Testis (tissue), 3 donors: ENCODE measurements around the gene MMRN2. TPM values are rescaled to one million over a fixed set of nuclear protein-coding genes. Genes with fewer than 3 reads are reported as not detected.
"Not testable (repeated sequence)": the region's sequence is repeated elsewhere in the genome, so short reads cannot be mapped to it uniquely, and the experiment has no call there.

Source experiments
- DNase-seq: peaks from one replicate; pipeline ENCODE4 v3.0.0-alpha.2; 2019
- H3K27ac ChIP-seq, 2 donors: fragments of 200-600 bp; sonication (generic); one replicate each; pipeline ENCODE4 v1.5.1; 2019
- H3K27me3 ChIP-seq: fragments of 200-600 bp; sonication (generic); one replicate; pipeline ENCODE4 v1.5.1; 2019
- H3K36me3 ChIP-seq: fragments of 200-600 bp; sonication (generic); one replicate; pipeline ENCODE4 v1.5.1; 2017; ENCODE audit warnings: low read depth; ENCODE audit errors: missing control alignments
- H3K4me1 ChIP-seq: fragments of 200-600 bp; sonication (generic); one replicate; pipeline ENCODE4 v1.5.1; 2019
- H3K4me3 ChIP-seq, 2 donors: fragments of 200-600 bp; sonication (generic); one replicate each; pipeline ENCODE4 v1.5.1; 2017 to 2019
- H3K9me3 ChIP-seq: fragments of 200-600 bp; sonication (generic); one replicate; pipeline ENCODE4 v1.5.1; 2017
- POLR2A ChIP-seq: fragments of 450-650 bp; IDR thresholded peaks from one replicate; pipeline ENCODE4 v1.6.1; 2017; ENCODE audit warnings: antibody characterized with exemption, mild to moderate bottlenecking, moderate library complexity
- WGBS, 2 donors: methylation state at CpG; one replicate each; pipeline ENCODE4 v1.1.5; 2018; 5-methylcytosine and 5-hydroxymethylcytosine counted together
- intact Hi-C: fragments of 100-400 bp; cut with DNase I; formaldehyde crosslinking; loops from one replicate; pipeline ENCODE4 v1.15.1; 2023; ENCODE audit warnings: low total_unique reads
- polyA plus RNA-seq: library from polyadenylated mRNA; stranded (reverse); fragments of 350-450 nt; fragmentation: Illumina TruSeq; extraction: RNeasy Lipid Tissue Mini Kit (QIAGEN cat#74804); gene quantifications from one replicate; pipeline ENCODE4 v1.2.3, GENCODE V29; 2014; ENCODE audit warnings: low read depth, low replicate concordance; ENCODE audit not compliant: insufficient read depth
- total RNA-seq, 2 donors: library from RNA; depleted of rRNA; stranded (reverse); fragments of >200 nt; gene quantifications; one replicate each; pipeline ENCODE4 v1.2.3, GENCODE V29; 2016
- TF ChIP-seq, protein P1 (sequence below), 3 experiments: fragments of 450-650 bp in 2 of 3; fragments of 200-600 bp in 1 of 3; sonication (generic) in 1 of 3; IDR thresholded peaks; one replicate each; pipeline ENCODE4 v1.5.1; 2016 to 2019; ENCODE audit warnings: antibody characterized with exemption in 3 of 3, mild to moderate bottlenecking in 2 of 3, moderate library complexity in 1 of 3

MMRN2 gene
- total and polyA plus RNA-seq, 3 donors from 2014 or later = 14.9 to 21.2 (median 19.1) TPM

DNA sequence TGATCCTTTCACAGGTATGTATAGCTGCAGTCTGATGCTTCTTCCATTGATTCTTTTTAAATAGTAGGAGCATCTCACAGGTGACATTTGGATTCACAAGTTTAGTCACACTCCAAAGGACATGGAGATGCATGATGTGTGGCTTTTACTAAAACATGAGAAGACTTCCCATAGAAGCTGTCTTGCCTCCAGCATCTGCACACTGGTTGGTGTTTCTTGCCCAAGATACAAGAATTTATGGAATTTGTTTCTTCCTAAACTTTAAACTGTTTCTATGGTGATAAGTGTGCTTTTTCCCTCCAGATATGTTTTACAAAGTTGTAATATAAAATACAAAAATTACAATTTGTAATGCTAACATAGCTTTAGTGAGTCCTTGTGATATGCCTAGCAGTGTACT lies 35.0 kb upstream of the MMRN2 start:
- H3K27ac ChIP-seq = no peak overlapping the region
- H3K9me3 ChIP-seq = no peaks in the 10 kb centered on the region
- no peaks in the 10 kb centered on the region for H3K4me1 ChIP-seq
- H3K27me3 ChIP-seq = no peaks in the 10 kb centered on the region
- intact Hi-C loops = no loop called here
- TF ChIP-seq, protein P1, sequence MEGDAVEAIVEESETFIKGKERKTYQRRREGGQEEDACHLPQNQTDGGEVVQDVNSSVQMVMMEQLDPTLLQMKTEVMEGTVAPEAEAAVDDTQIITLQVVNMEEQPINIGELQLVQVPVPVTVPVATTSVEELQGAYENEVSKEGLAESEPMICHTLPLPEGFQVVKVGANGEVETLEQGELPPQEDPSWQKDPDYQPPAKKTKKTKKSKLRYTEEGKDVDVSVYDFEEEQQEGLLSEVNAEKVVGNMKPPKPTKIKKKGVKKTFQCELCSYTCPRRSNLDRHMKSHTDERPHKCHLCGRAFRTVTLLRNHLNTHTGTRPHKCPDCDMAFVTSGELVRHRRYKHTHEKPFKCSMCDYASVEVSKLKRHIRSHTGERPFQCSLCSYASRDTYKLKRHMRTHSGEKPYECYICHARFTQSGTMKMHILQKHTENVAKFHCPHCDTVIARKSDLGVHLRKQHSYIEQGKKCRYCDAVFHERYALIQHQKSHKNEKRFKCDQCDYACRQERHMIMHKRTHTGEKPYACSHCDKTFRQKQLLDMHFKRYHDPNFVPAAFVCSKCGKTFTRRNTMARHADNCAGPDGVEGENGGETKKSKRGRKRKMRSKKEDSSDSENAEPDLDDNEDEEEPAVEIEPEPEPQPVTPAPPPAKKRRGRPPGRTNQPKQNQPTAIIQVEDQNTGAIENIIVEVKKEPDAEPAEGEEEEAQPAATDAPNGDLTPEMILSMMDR (IDR thresholded peaks at IDR 0.05) = no peak
- TF ChIP-seq POLR2A = no peak
- H3K36me3 ChIP-seq = no peaks in the 10 kb centered on the region
- no peak overlapping the region for H3K4me3 ChIP-seq
- DNase-seq = no peak

DNA sequence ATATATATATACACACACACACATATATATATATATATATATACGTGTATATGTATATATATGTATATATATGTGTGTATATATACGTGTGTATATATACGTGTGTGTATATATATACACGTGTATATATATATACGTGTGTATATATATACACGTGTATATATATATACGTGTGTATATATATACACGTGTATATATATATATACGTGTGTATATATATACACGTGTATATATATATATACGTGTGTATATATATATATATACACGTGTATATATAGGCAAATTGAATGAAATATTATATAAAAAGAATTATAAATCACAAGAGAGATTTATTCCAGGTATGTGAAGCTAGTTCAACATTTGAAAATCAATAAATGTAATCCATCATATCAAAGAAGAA lies 33.9 kb upstream of the MMRN2 start:
- H3K4me1 ChIP-seq, H3K27ac ChIP-seq, H3K4me3 ChIP-seq, DNase-seq, intact Hi-C loops, H3K36me3 ChIP-seq, H3K27me3 ChIP-seq, H3K9me3 ChIP-seq: not testable (repeated sequence)
- 76 to 87% methylated on average over 12 of the region's 12 CpGs for WGBS, 2 donors

DNA sequence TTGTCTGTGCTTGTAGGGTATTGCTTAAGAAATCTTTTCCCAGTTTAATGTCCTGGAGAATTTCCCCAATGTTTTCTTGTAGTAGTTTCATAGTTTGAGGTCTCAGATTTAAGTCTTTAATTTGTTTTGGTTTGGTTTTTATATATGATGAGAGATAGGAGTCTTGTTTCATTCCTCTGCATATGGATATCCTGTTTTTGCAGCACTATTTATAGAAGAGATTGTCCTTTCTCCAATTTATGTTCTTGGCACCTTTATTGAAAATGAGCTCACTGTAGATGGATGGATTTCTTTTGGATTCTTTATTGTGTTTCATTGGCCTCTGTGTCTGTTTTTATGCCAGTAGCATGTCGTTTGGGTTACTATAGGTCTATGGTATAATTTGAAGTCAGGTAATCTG lies 31.1 kb upstream of the MMRN2 start:
- DNase-seq = no peak
- H3K27ac ChIP-seq = no peak overlapping the region
- no peak overlapping the region for H3K4me3 ChIP-seq
- no peaks in the 10 kb centered on the region for H3K4me1 ChIP-seq
- H3K36me3 ChIP-seq = no peaks in the 10 kb centered on the region
- 78 to 80% methylated on average over 1 of the region's 1 CpG for WGBS, 2 donors
- no peaks in the 10 kb centered on the region for H3K27me3 ChIP-seq
- TF ChIP-seq POLR2A = no peak
- TF ChIP-seq, protein P1 (IDR thresholded peaks at IDR 0.05) = no peak
- intact Hi-C loops = no loop called here
- no peaks in the 10 kb centered on the region for H3K9me3 ChIP-seq

DNA sequence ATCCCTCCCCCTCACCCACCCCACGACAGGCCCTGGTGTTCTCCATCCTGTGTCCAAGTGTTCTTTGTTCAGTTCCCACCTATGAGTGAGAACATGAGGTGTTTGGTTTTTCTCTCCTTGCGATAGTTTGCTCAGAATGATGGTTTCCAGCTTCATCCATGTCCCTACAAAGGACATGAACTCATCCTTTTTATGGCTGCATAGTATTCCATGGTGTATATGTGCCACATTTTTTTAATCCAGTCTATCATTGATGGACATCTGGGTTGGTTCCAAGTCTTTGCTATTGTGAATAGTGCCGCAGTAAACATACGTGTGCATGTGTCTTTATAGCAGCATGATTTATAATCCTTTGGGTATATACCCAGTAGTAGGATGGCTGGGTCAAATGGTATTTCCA lies 27.1 kb upstream of the MMRN2 start:
- intact Hi-C loops, H3K4me3 ChIP-seq, H3K27ac ChIP-seq, H3K9me3 ChIP-seq, DNase-seq, H3K27me3 ChIP-seq, H3K36me3 ChIP-seq: not testable (repeated sequence)
- H3K4me1 ChIP-seq = peaks cover 18% of the 10 kb centered on the region
- WGBS, 2 donors = 94 to 99% methylated on average over 4 of the region's 4 CpGs

DNA sequence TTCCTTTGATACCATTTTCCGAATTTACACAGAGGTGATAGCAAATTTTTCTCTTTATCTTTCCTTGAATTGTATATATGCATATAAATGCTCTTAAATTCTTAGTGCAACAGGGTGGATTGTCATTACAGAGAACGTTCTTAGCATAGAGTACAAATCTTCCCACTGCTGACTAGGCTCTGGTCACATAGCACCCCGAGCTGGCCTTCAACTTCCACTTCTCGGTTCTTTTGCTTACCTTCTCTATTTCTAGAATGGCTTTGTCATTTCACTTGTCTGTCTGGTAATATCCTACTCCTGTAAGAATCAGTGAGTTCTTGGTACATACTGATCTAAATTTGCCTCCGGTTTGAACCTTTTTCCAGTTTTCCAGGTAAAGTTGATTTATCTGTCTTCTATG lies 24.3 kb upstream of the MMRN2 start:
- Histone ChIP-seq H3K36me3 (no peaks in the 10 kb centered on the region), H3K9me3 (no peaks in the 10 kb centered on the region), H3K4me1 (peaks cover 18% of the 10 kb centered on the region), H3K27ac (no peak overlapping the region), H3K4me3 (no peak overlapping the region), H3K27me3 (no peaks in the 10 kb centered on the region)
- TF ChIP-seq, protein P1 (IDR thresholded peaks at IDR 0.05) = no peak
- no peak for TF ChIP-seq POLR2A
- 73 to 77% methylated on average over 5 of the region's 5 CpGs for WGBS, 2 donors
- DNase-seq = no peak
- intact Hi-C loops = no loop called here

DNA sequence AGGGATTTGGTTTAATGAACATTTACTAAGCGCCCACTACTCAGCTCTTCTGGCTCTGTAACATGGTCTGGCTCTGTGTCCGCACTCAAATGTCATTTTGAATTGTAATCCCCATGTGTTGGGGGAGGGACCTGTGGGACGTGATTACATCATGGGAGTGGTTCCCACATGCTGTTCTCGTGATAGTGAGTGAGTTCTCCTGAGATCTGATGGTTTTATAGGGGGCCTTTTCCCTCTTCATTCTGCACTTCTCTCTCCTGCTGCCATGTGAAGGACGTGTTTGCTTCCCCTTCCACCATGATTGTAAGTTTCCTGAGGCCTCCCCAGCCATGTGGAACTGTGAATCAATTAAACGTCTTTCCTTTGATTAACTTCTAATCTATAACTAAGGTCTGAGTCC lies 23.6 kb upstream of the MMRN2 start:
- intact Hi-C loops, DNase-seq: not testable (repeated sequence)
- peak overlapping the region in 1 of 2 donors; percentile 86 for H3K27ac ChIP-seq

More for the DNA sequence above, 23.6 kb upstream of the MMRN2 start:
- not testable (repeated sequence) for H3K36me3 ChIP-seq, H3K27me3 ChIP-seq, H3K9me3 ChIP-seq, H3K4me3 ChIP-seq
- WGBS, 2 donors = 66 to 82% methylated on average over 6 of the region's 6 CpGs
- H3K4me1 ChIP-seq = peaks cover 18% of the 10 kb centered on the region
